Caco-2 (cell line): Measurements from ENCODE around the gene ADAMTS3. TPM values are rescaled to one million over a fixed set of nuclear protein-coding genes. Genes with fewer than 3 reads are reported as not detected.

Experiments
- BruUV-seq: library from RNA; stranded (reverse); fragments of 400-500 nt; replicated peaks from 2 replicates; lab custom pipeline; 2021; lab: Mats Ljungman, UMichigan
- CTCF ChIA-PET: fragments of 300-600 bp; sonication (Branson Sonifier 250); formaldehyde crosslinking; loops from one replicate; lab custom pipeline; 2022; ENCODE audit warnings: antibody characterized with exemption; lab: Charles Lee
- POLR2A ChIA-PET: fragments of 300-600 bp; sonication (Branson Sonifier 250); formaldehyde crosslinking; loops from one replicate; lab custom pipeline; 2022; ENCODE audit warnings: antibody characterized with exemption; lab: Charles Lee
- DNase-seq, 2 experiments: peaks; one replicate each; pipeline versions ENCODE4 v3.0.0 to v3.0.0-alpha.2; 2020 to 2022
- H3K27me3 ChIP-seq: replicated peaks from 2 replicates; pipeline ENCODE4 v1.6.0; 2011; ENCODE audit warnings: low read length; ENCODE audit not compliant: control insufficient read depth, insufficient read depth
- H3K36me3 ChIP-seq: 2 replicates; pipeline ENCODE4 v1.5.1; 2011; ENCODE audit warnings: low read length; ENCODE audit not compliant: control insufficient read depth, insufficient read depth
- H3K4me1 ChIP-seq: fragments of 250-450 bp; sonication (Bioruptor Pico); 2 replicates; pipeline ENCODE4 v1.5.1; 2020; ENCODE audit warnings: mild to moderate bottlenecking
- H3K4me3 ChIP-seq: 2 replicates; pipeline ENCODE4 v1.5.1; 2011; ENCODE audit warnings: low read depth, mild to moderate bottlenecking, control low read depth, low read length
- H3K9me3 ChIP-seq: fragments of 250-450 bp; sonication (Bioruptor Pico); 2 replicates; pipeline ENCODE4 v1.5.1; 2020; ENCODE audit warnings: mild to moderate bottlenecking, moderate library complexity
- H3K27ac Mint-ChIP-seq: one replicate; pipeline ENCODE4 v1.8.0; 2022; ENCODE audit warnings: mixed read lengths; ENCODE audit not compliant: unreplicated experiment
- H3K27me3 Mint-ChIP-seq: one replicate; pipeline ENCODE4 v1.8.0; 2022; ENCODE audit warnings: mixed read lengths; ENCODE audit not compliant: insufficient read depth, unreplicated experiment
- H3K36me3 Mint-ChIP-seq: one replicate; pipeline ENCODE4 v1.8.0; 2022; ENCODE audit warnings: mild to moderate bottlenecking, mixed read lengths; ENCODE audit not compliant: insufficient read depth, unreplicated experiment
- H3K4me1 Mint-ChIP-seq: one replicate; pipeline ENCODE4 v1.8.0; 2022; ENCODE audit warnings: low read depth, mixed read lengths; ENCODE audit not compliant: unreplicated experiment
- H3K4me3 Mint-ChIP-seq: one replicate; pipeline ENCODE4 v1.8.0; 2022; ENCODE audit warnings: mild to moderate bottlenecking, moderate library complexity, mixed read lengths; ENCODE audit not compliant: unreplicated experiment
- H3K9me3 Mint-ChIP-seq: one replicate; pipeline ENCODE4 v1.8.0; 2022; ENCODE audit warnings: mixed read lengths; ENCODE audit not compliant: unreplicated experiment
- CTCF ChIP-seq, 2 experiments: fragments of 200-600 bp in 1 of 2; IDR thresholded peaks; 1 replicate in 1 of 2; 2 replicates in 1 of 2; pipeline versions ENCODE4 v1.5.1 to v1.8.0; 2011 to 2022; ENCODE audit warnings: antibody characterized with exemption in 1 of 2, control low read depth in 1 of 2, inconsistent platforms in 1 of 2, low read depth in 1 of 2, low read length in 1 of 2, mild to moderate bottlenecking in 1 of 2, moderate library complexity in 1 of 2; ENCODE audit not compliant: insufficient read depth in 1 of 2, severe bottlenecking in 1 of 2, unreplicated experiment in 1 of 2
- intact Hi-C: fragments of 100-400 bp; cut with micrococcal nuclease; formaldehyde crosslinking; loops from one replicate; pipeline ENCODE4 v1.10.0; 2022; ENCODE audit not compliant: unreplicated experiment
- total RNA-seq: library from RNA; stranded (reverse); gene quantifications from 2 replicates; pipeline ENCODE4 v1.2.3, GENCODE V29; 2022

ADAMTS3 gene
- total RNA-seq, 1 experiment from 2014 or later: not detected

GRCh38 chr4:72507167-72507566 is 61.9 kb downstream of the ADAMTS3 start:
- CTCF ChIA-PET: no interaction called here
- no peak overlapping the region for H3K4me3 Mint-ChIP-seq
- H3K27ac Mint-ChIP-seq: no peak overlapping the region
- no peak for DNase-seq
- Histone ChIP-seq H3K27me3 (no peaks in the 10 kb centered on the region), H3K4me1 (no peaks in the 10 kb centered on the region), H3K36me3 (no peaks in the 10 kb centered on the region), H3K4me3 (no peak overlapping the region), H3K9me3 (no peaks in the 10 kb centered on the region)
- intact Hi-C loops: no loop called here
- peaks cover 6% of the 10 kb centered on the region for H3K27me3 Mint-ChIP-seq
- no peak for TF ChIP-seq CTCF (IDR thresholded peaks at IDR 0.05; ENCODE audit: insufficient read depth in 1 of 2, low read depth in 1 of 2, low read length in 1 of 2, severe bottlenecking in 1 of 2, unreplicated experiment in 1 of 2)
- no peaks in the 10 kb centered on the region for H3K36me3 Mint-ChIP-seq
- POLR2A ChIA-PET: no interaction called here
- no TSS peak for BruUV-seq
- H3K9me3 Mint-ChIP-seq: no peaks in the 10 kb centered on the region
- no peaks in the 10 kb centered on the region for H3K4me1 Mint-ChIP-seq

GRCh38 chr4:72505314-72505744 is 63.7 kb downstream of the ADAMTS3 start:
- ChIA-PET POLR2A (no interaction called here), CTCF (no interaction called here)
- Histone ChIP-seq H3K27me3 (no peaks in the 10 kb centered on the region), H3K4me3 (no peak overlapping the region), H3K36me3 (no peaks in the 10 kb centered on the region), H3K9me3 (no peaks in the 10 kb centered on the region), H3K4me1 (no peaks in the 10 kb centered on the region)
- peak; percentile 45 to 54 for TF ChIP-seq CTCF (IDR thresholded peaks at IDR 0.05; ENCODE audit: insufficient read depth in 1 of 2, low read depth in 1 of 2, low read length in 1 of 2, severe bottlenecking in 1 of 2, unreplicated experiment in 1 of 2)
- DNase-seq: peak in 1 of 2 experiments; percentile 15
- Mint-ChIP-seq H3K4me3 (no peak overlapping the region), H3K9me3 (no peaks in the 10 kb centered on the region), H3K36me3 (no peaks in the 10 kb centered on the region), H3K27ac (no peak overlapping the region), H3K27me3 (peaks cover 6% of the 10 kb centered on the region), H3K4me1 (no peaks in the 10 kb centered on the region)
- no TSS peak for BruUV-seq
- intact Hi-C loops: loop anchor here (1.0 kb wide), 2 partner anchors 404 to 514 kb away; no protein-coding TSS in a partner anchor

- Mint-ChIP-seq H3K4me3 (no peak overlapping the region), H3K27ac (no peak overlapping the region), H3K9me3 (no peaks in the 10 kb centered on the region), H3K4me1 (no peaks in the 10 kb centered on the region), H3K36me3 (no peaks in the 10 kb centered on the region), H3K27me3 (peaks cover 5% of the 10 kb centered on the region)
- intact Hi-C loops: no loop called here
- no peak overlapping the region for H3K4me3 ChIP-seq
- no peaks in the 10 kb centered on the region for H3K9me3 ChIP-seq
- no TSS peak for BruUV-seq
- no peak for TF ChIP-seq CTCF (IDR thresholded peaks at IDR 0.05; ENCODE audit: insufficient read depth in 1 of 2, low read depth in 1 of 2, low read length in 1 of 2, severe bottlenecking in 1 of 2, unreplicated experiment in 1 of 2)
- H3K4me1 ChIP-seq: no peaks in the 10 kb centered on the region
- no peaks in the 10 kb centered on the region for H3K27me3 ChIP-seq
- ChIA-PET POLR2A (no interaction called here), CTCF (no interaction called here)
- no peak for DNase-seq
- no peaks in the 10 kb centered on the region for H3K36me3 ChIP-seq
Observed at GRCh38 chr4:72500214-72500613, 68.8 kb downstream of the ADAMTS3 start.
